WTC11 (cell line): ENCODE results near the gene SLC35D1.

Experiments
- CTCF ChIP-seq: fragments of 200-600 bp; IDR thresholded peaks from 2 replicates; pipeline ENCODE4 v1.8.0; 2022; ENCODE audit warnings: antibody characterized with exemption
- ESRRA ChIP-seq: sonication (generic); formaldehyde crosslinking; IDR thresholded peaks from 2 replicates; pipeline ENCODE4 v1.8.1; 2022; ENCODE audit warnings: mild to moderate bottlenecking, missing genetic modification reagents, borderline replicate concordance
- ETV6 ChIP-seq: sonication (generic); formaldehyde crosslinking; IDR thresholded peaks from 2 replicates; pipeline ENCODE4 v1.8.1; 2022; ENCODE audit warnings: mild to moderate bottlenecking, missing genetic modification reagents
- RORB ChIP-seq: fragments of 250-450 bp; sonication (Bioruptor Pico); IDR thresholded peaks from 2 replicates; pipeline ENCODE4 v1.9.0; 2021; ENCODE audit warnings: mild to moderate bottlenecking
- SP1 ChIP-seq: sonication (generic); formaldehyde crosslinking; conservative IDR thresholded peaks from 2 replicates; pipeline ENCODE4 v1.8.1; 2022; ENCODE audit warnings: missing genetic modification reagents
- ZBTB21 ChIP-seq: sonication (generic); formaldehyde crosslinking; IDR thresholded peaks from 2 replicates; pipeline ENCODE4 v1.8.1; 2023; ENCODE audit warnings: mild to moderate bottlenecking, missing genetic modification reagents, borderline replicate concordance
- TF ChIP-seq, protein P1 (sequence below): sonication (generic); formaldehyde crosslinking; IDR thresholded peaks from 2 replicates; pipeline ENCODE4 v1.8.1; 2023; ENCODE audit warnings: mild to moderate bottlenecking, missing genetic modification reagents, moderate library complexity

DNA sequence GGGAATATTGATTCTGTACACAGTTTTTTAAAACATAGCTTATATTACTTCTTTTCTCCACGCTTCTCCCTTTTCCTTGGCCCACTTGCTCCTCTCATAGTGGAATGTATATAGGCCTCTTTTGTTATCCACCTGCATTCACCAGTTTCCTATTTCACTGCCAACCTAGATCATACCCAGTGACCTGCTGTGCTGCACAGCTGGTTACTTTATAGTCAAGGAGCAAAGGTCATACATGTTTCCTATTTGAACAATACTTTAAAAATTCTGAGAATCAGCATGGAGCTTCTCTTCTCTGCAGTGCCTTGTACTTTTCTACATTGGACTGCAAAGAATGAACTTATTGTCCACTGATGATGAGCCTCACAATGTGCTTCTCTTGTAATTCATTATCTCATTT, 4.3 kb upstream of the SLC35D1 start:
- TF ChIP-seq ETV6 (CRISPR knock-in tag): no peak
- no peak for TF ChIP-seq CTCF
- TF ChIP-seq, protein P1, sequence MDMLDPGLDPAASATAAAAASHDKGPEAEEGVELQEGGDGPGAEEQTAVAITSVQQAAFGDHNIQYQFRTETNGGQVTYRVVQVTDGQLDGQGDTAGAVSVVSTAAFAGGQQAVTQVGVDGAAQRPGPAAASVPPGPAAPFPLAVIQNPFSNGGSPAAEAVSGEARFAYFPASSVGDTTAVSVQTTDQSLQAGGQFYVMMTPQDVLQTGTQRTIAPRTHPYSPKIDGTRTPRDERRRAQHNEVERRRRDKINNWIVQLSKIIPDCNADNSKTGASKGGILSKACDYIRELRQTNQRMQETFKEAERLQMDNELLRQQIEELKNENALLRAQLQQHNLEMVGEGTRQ (CRISPR knock-in tag): no peak
- TF ChIP-seq SP1 (CRISPR knock-in tag): no peak
- no peak for TF ChIP-seq ESRRA (CRISPR knock-in tag)
- TF ChIP-seq ZBTB21 (CRISPR knock-in tag): no peak
- TF ChIP-seq RORB (CRISPR knock-in tag): no peak
